BLaER1 treated with 17β-estradiol and CSF1 and Interleukin-3, amounts not matched to agents 10 nM and 100 nM (cell line): Measurements from ENCODE around the gene ANK2.
A peak's percentile ranks its signal among the peaks of the same experiment; 100 is the strongest.

Source experiments
- H3K27ac ChIP-seq, 11 experiments: shearing (Covaris generic); formaldehyde crosslinking; 2 replicates each; pipeline ENCODE4 v1.8.1; 2022
- H3K27me3 ChIP-seq, 11 experiments: shearing (Covaris generic); formaldehyde crosslinking; 2 replicates each; pipeline ENCODE4 v1.8.1; 2022
- H3K36me3 ChIP-seq, 11 experiments: shearing (Covaris generic); formaldehyde crosslinking; 2 replicates each; pipeline ENCODE4 v1.8.1; 2022
- H3K4me1 ChIP-seq, 10 experiments: shearing (Covaris generic); formaldehyde crosslinking; 2 replicates each; pipeline ENCODE4 v1.8.1; 2022
- H3K4me2 ChIP-seq, 11 experiments: shearing (Covaris generic); formaldehyde crosslinking; 2 replicates each; pipeline ENCODE4 v1.8.1; 2022
- H3K4me3 ChIP-seq, 10 experiments: shearing (Covaris generic); formaldehyde crosslinking; 2 replicates each; pipeline ENCODE4 v1.8.1; 2022
- H3K9ac ChIP-seq, 11 experiments: shearing (Covaris generic); formaldehyde crosslinking; 2 replicates each; pipeline ENCODE4 v1.8.1; 2022
- H3K9me3 ChIP-seq, 11 experiments: shearing (Covaris generic); formaldehyde crosslinking; replicated peaks in 1 of 11; 2 replicates each; pipeline ENCODE4 v1.8.1; 2022
- H4K20me1 ChIP-seq, 11 experiments: shearing (Covaris generic); formaldehyde crosslinking; 2 replicates each; pipeline ENCODE4 v1.8.1; 2022
- Cebpa-rat ChIP-seq, 11 experiments: shearing (Covaris generic); IDR thresholded peaks; 2 replicates each; pipeline ENCODE4 v1.8.1; 2022

Gene ANK2

GRCh38 chr4:113347245-113347644 is 297.8 kb downstream of the ANK2 start:
- Histone ChIP-seq H4K20me1 (no peaks in the 10 kb centered on the region), H3K4me3 (no peak overlapping the region), H3K27me3 (peaks cover 0 to 29% (median 0%) of the 10 kb centered on the region in 11 experiments; a peak in 9 of 22 replicates), H3K4me1 (peaks cover 0 to 36% (median 23%) of the 10 kb centered on the region in 10 experiments; a peak in 18 of 20 replicates), H3K9me3 (no peaks in the 10 kb centered on the region), H3K36me3 (peaks cover 0 to 7% (median 0%) of the 10 kb centered on the region in 11 experiments; a peak in 1 of 22 replicates), H3K27ac (no peak overlapping the region), H3K4me2 (no peak overlapping the region), H3K9ac (no peak overlapping the region)
- TF ChIP-seq Cebpa-rat (IDR thresholded peaks at IDR 0.05): no peak

GRCh38 chr4:113349430-113349829 is 300.0 kb downstream of the ANK2 start:
- TF ChIP-seq Cebpa-rat (IDR thresholded peaks at IDR 0.05): no peak
- peaks cover 0 to 1% (median 0%) of the 10 kb centered on the region in 11 experiments; a peak in 1 of 22 replicates for H3K36me3 ChIP-seq
- no peak overlapping the region for H3K4me3 ChIP-seq
- peak overlapping the region in 1 of 11 experiments; percentile 19; a peak in 2 of 22 replicates for H3K27ac ChIP-seq
- H3K4me2 ChIP-seq: peak overlapping the region; percentile 21 to 92 (median 59); a peak in 19 of 22 replicates
- peaks cover 0 to 16% (median 0%) of the 10 kb centered on the region in 11 experiments; a peak in 6 of 22 replicates for H4K20me1 ChIP-seq
- H3K9me3 ChIP-seq: no peaks in the 10 kb centered on the region
- peaks cover 15 to 53% (median 33%) of the 10 kb centered on the region in 10 experiments for H3K4me1 ChIP-seq
- H3K9ac ChIP-seq: no peak overlapping the region
- peaks cover 0 to 51% (median 15%) of the 10 kb centered on the region in 11 experiments; a peak in 13 of 22 replicates for H3K27me3 ChIP-seq

- Histone ChIP-seq H3K36me3 (no peaks in the 10 kb centered on the region; a peak in 1 of 22 replicates), H3K4me2 (peak overlapping the region in 9 of 11 experiments; percentile 0 to 92 (median 60); a peak in 17 of 22 replicates), H3K9ac (no peak overlapping the region), H3K4me1 (peaks cover 26 to 64% (median 44%) of the 10 kb centered on the region in 10 experiments), H4K20me1 (peaks cover 0 to 27% (median 7%) of the 10 kb centered on the region in 11 experiments; a peak in 10 of 22 replicates), H3K27me3 (peaks cover 0 to 61% (median 24%) of the 10 kb centered on the region in 11 experiments; a peak in 14 of 22 replicates), H3K4me3 (no peak overlapping the region), H3K27ac (no peak overlapping the region), H3K9me3 (no peaks in the 10 kb centered on the region)
- no peak for TF ChIP-seq Cebpa-rat (IDR thresholded peaks at IDR 0.05)
Observed at GRCh38 chr4:113350576-113350975, 301.1 kb downstream of the ANK2 start.

GRCh38 chr4:113355550-113356371 is 306.3 kb downstream of the ANK2 start:
- Histone ChIP-seq H3K27ac (peak overlapping the region in 2 of 11 experiments; percentile 0 to 19; a peak in 2 of 22 replicates), H3K27me3 (peaks cover 0 to 97% (median 51%) of the 10 kb centered on the region in 11 experiments; a peak in 15 of 22 replicates), H3K4me3 (peak overlapping the region in 5 of 10 experiments; percentile 11 to 42 (median 25); a peak in 7 of 20 replicates), H3K36me3 (0 out of 22 replicates have a peak, but pooled peaks cover 0 to 4% (median 0%) of the 10 kb centered on the region in 11 experiments), H3K4me1 (peaks cover 31 to 57% (median 43%) of the 10 kb centered on the region in 10 experiments), H3K9me3 (peaks cover 14 to 24% (median 20%) of the 10 kb centered on the region in 11 experiments; a peak in 18 of 22 replicates), H4K20me1 (peaks cover 0 to 41% (median 10%) of the 10 kb centered on the region in 11 experiments; a peak in 10 of 22 replicates), H3K9ac (peak overlapping the region in 3 of 11 experiments; percentile 12 to 33 (median 16); a peak in 5 of 22 replicates), H3K4me2 (peak overlapping the region; percentile 61 to 89 (median 79))
- TF ChIP-seq Cebpa-rat (IDR thresholded peaks at IDR 0.05): no peak

GRCh38 chr4:113356453-113356852 is 307.0 kb downstream of the ANK2 start:
- Histone ChIP-seq H3K9ac (no peak overlapping the region), H3K27me3 (peaks cover 0 to 92% (median 51%) of the 10 kb centered on the region in 11 experiments; a peak in 15 of 22 replicates), H3K9me3 (peaks cover 14 to 24% (median 20%) of the 10 kb centered on the region in 11 experiments; a peak in 18 of 22 replicates), H3K27ac (no peak overlapping the region), H3K4me3 (peak overlapping the region in 5 of 10 experiments; percentile 11 to 42 (median 24); a peak in 3 of 20 replicates), H4K20me1 (peaks cover 0 to 41% (median 10%) of the 10 kb centered on the region in 11 experiments; a peak in 10 of 22 replicates), H3K4me1 (peaks cover 25 to 50% (median 40%) of the 10 kb centered on the region in 10 experiments), H3K4me2 (peak overlapping the region; percentile 61 to 89 (median 79); a peak in 21 of 22 replicates), H3K36me3 (0 out of 22 replicates have a peak, but pooled peaks cover 0 to 4% (median 0%) of the 10 kb centered on the region in 11 experiments)
- no peak for TF ChIP-seq Cebpa-rat (IDR thresholded peaks at IDR 0.05)

- peaks cover 0 to 80% (median 42%) of the 10 kb centered on the region in 11 experiments; a peak in 15 of 22 replicates for H3K27me3 ChIP-seq
- 0 out of 22 replicates have a peak, but pooled peaks cover 0 to 4% (median 0%) of the 10 kb centered on the region in 11 experiments for H3K36me3 ChIP-seq
Observed at GRCh38 chr4:113358784-113359183, 309.3 kb downstream of the ANK2 start.

GRCh38 chr4:113365377-113365776 is 315.9 kb downstream of the ANK2 start:
- Histone ChIP-seq H3K27ac (no peak overlapping the region), H4K20me1 (no peaks in the 10 kb centered on the region), H3K4me3 (no peak overlapping the region), H3K9ac (no peak overlapping the region), H3K27me3 (peaks cover 0 to 25% (median 0%) of the 10 kb centered on the region in 11 experiments; a peak in 7 of 22 replicates), H3K4me1 (peaks cover 9 to 14% (median 12%) of the 10 kb centered on the region in 10 experiments; a peak in 17 of 20 replicates), H3K4me2 (peak overlapping the region in 10 of 11 experiments; percentile 0 to 45 (median 18); a peak in 8 of 22 replicates), H3K9me3 (0 out of 22 replicates have a peak, but pooled peaks cover 0 to 3% (median 0%) of the 10 kb centered on the region in 11 experiments), H3K36me3 (peaks cover 0 to 14% (median 0%) of the 10 kb centered on the region in 11 experiments; a peak in 2 of 22 replicates)
- TF ChIP-seq Cebpa-rat (IDR thresholded peaks at IDR 0.05): no peak

More at GRCh38 chr4:113358784-113359183, 309.3 kb downstream of the ANK2 start:
- no peak overlapping the region for H3K4me3 ChIP-seq
- H3K9ac ChIP-seq: no peak overlapping the region
- no peak overlapping the region for H3K4me2 ChIP-seq
- H3K27ac ChIP-seq: no peak overlapping the region
- no peak for TF ChIP-seq Cebpa-rat (IDR thresholded peaks at IDR 0.05)
- H3K4me1 ChIP-seq: peaks cover 23 to 33% (median 29%) of the 10 kb centered on the region in 10 experiments
- peaks cover 15 to 24% (median 20%) of the 10 kb centered on the region in 11 experiments; a peak in 18 of 22 replicates for H3K9me3 ChIP-seq
- peaks cover 0 to 32% (median 10%) of the 10 kb centered on the region in 11 experiments; a peak in 10 of 22 replicates for H4K20me1 ChIP-seq

GRCh38 chr4:113368056-113368455 is 318.6 kb downstream of the ANK2 start:
- no peak overlapping the region for H3K4me3 ChIP-seq
- no peaks in the 10 kb centered on the region for H4K20me1 ChIP-seq
- H3K9ac ChIP-seq: no peak overlapping the region
- peaks cover 9 to 14% (median 12%) of the 10 kb centered on the region in 10 experiments; a peak in 17 of 20 replicates for H3K4me1 ChIP-seq
- no peak overlapping the region for H3K27ac ChIP-seq
- H3K36me3 ChIP-seq: peaks cover 0 to 14% (median 0%) of the 10 kb centered on the region in 11 experiments; a peak in 2 of 22 replicates
- H3K27me3 ChIP-seq: peaks cover 0 to 13% (median 0%) of the 10 kb centered on the region in 11 experiments; a peak in 2 of 22 replicates
- H3K4me2 ChIP-seq: no peak overlapping the region
- TF ChIP-seq Cebpa-rat (IDR thresholded peaks at IDR 0.05): no peak
- 0 out of 22 replicates have a peak, but pooled peaks cover 0 to 3% (median 0%) of the 10 kb centered on the region in 11 experiments for H3K9me3 ChIP-seq
